Left lung (tissue), 10 donors: ENCODE data around the gene TCERG1. TPM values are rescaled to one million over a fixed set of nuclear protein-coding genes. Genes with fewer than 3 reads are reported as not detected.
"Not testable (repeated sequence)": the region's sequence is repeated elsewhere in the genome, so short reads cannot be mapped to it uniquely, and the experiment has no call there.

Experiments
- ATAC-seq: fragments of 200-7000 bp; cut with Tn5 transposase; one replicate; pipeline ENCODE4 v1.9.1; 2020; ENCODE audit warnings: moderate library complexity
- DNase-seq, 4 donors: peaks; one replicate each; pipeline ENCODE4 v3.0.0-alpha.2; 2013 to 2020
- H3K27ac ChIP-seq, 2 donors: fragments of 200-600 bp; sonication (generic) in 1 of 2; one replicate each; pipeline versions ENCODE4 v1.5.0 to v1.8.0; 2020 to 2021
- H3K27me3 ChIP-seq, 2 donors: fragments of 200-600 bp; sonication (generic) in 1 of 2; one replicate each; pipeline versions ENCODE4 v1.5.0 to v1.8.0; 2020 to 2021
- H3K36me3 ChIP-seq, 2 donors: fragments of 200-600 bp; sonication (generic) in 1 of 2; one replicate each; pipeline versions ENCODE4 v1.5.0 to v1.8.0; 2020 to 2021
- H3K4me1 ChIP-seq, 2 donors: fragments of 200-600 bp; one replicate each; pipeline ENCODE4 v1.8.0; 2021
- H3K4me3 ChIP-seq, 2 donors: fragments of 200-600 bp; sonication (generic) in 1 of 2; one replicate each; pipeline versions ENCODE4 v1.5.0 to v1.8.0; 2020 to 2021; ENCODE audit warnings: mild to moderate bottlenecking in 1 of 2
- H3K9me3 ChIP-seq, 2 donors: fragments of 200-600 bp; sonication (generic) in 1 of 2; one replicate each; pipeline versions ENCODE4 v1.5.0 to v1.8.0; 2020 to 2021
- intact Hi-C, 2 donors: fragments of 100-400 bp; cut with DNase I; formaldehyde crosslinking; loops; one replicate each; pipeline versions ENCODE4 v1.11.2 to v1.14.2; 2022
- polyA plus RNA-seq, 6 donors: library from polyadenylated mRNA; unstranded; fragments of 120-200 nt; gene quantifications; one replicate each; pipeline ENCODE4 v1.2.1, GENCODE V29; 2013; ENCODE audit not compliant: insufficient read length in 6 of 6
- total RNA-seq, 2 donors: library from RNA; stranded (reverse); fragmentation: NEBNext Ultra II Directional; extraction: Animal tissue kit (Norgen Biotek cat#: 25700); gene quantifications; one replicate each; pipeline ENCODE4 v1.2.1, GENCODE V29; 2021
- TF ChIP-seq, protein P1 (sequence below), 2 donors: fragments of 200-600 bp; sonication (generic) in 1 of 2; IDR thresholded peaks; one replicate each; pipeline versions ENCODE4 v1.5.0 to v1.8.0; 2021; ENCODE audit warnings: antibody characterized with exemption in 2 of 2
- donor health status: DM: no; HTN: yes; CAD: no.
- donor health status: DM: no; HTN: no; CAD: no.

The TCERG1 gene
- total and polyA plus RNA-seq, 8 donors: 34.0 to 163 (median 145) TPM

DNA sequence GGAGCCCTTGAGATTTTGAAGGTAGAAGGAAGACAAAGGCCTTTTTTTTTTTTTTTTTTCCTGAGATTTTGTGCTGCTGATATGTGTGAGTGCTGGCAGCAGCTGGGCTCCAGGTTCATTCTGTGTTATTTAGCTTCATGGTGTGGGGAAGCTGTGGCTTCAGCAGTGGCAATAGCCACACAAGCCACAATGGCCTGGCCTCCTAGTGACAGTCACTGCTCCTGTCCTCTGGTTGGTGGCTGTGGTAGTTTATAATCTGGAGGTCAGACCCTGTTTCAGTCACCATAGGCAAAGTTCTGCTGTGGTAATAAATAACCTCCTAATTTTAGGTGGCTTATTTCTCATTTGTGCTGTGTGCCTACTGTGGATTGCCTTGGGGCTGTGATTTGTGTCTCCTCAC, 97.1 kb downstream of the TCERG1 start:
- intact Hi-C loops: loop anchor here in 1 of 2 donors (10.0 kb wide), 1 partner anchor 421 kb away; no protein-coding TSS in a partner anchor
- Histone ChIP-seq H3K4me3 (no peak overlapping the region), H3K9me3 (no peaks in the 10 kb centered on the region), H3K27me3 (no peaks in the 10 kb centered on the region), H3K4me1 (no peaks in the 10 kb centered on the region), H3K27ac (no peak overlapping the region), H3K36me3 (no peaks in the 10 kb centered on the region)
- TF ChIP-seq, protein P1, sequence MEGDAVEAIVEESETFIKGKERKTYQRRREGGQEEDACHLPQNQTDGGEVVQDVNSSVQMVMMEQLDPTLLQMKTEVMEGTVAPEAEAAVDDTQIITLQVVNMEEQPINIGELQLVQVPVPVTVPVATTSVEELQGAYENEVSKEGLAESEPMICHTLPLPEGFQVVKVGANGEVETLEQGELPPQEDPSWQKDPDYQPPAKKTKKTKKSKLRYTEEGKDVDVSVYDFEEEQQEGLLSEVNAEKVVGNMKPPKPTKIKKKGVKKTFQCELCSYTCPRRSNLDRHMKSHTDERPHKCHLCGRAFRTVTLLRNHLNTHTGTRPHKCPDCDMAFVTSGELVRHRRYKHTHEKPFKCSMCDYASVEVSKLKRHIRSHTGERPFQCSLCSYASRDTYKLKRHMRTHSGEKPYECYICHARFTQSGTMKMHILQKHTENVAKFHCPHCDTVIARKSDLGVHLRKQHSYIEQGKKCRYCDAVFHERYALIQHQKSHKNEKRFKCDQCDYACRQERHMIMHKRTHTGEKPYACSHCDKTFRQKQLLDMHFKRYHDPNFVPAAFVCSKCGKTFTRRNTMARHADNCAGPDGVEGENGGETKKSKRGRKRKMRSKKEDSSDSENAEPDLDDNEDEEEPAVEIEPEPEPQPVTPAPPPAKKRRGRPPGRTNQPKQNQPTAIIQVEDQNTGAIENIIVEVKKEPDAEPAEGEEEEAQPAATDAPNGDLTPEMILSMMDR (IDR thresholded peaks at IDR 0.05): no peak
- DNase-seq (no peak), ATAC-seq (no peak)

DNA sequence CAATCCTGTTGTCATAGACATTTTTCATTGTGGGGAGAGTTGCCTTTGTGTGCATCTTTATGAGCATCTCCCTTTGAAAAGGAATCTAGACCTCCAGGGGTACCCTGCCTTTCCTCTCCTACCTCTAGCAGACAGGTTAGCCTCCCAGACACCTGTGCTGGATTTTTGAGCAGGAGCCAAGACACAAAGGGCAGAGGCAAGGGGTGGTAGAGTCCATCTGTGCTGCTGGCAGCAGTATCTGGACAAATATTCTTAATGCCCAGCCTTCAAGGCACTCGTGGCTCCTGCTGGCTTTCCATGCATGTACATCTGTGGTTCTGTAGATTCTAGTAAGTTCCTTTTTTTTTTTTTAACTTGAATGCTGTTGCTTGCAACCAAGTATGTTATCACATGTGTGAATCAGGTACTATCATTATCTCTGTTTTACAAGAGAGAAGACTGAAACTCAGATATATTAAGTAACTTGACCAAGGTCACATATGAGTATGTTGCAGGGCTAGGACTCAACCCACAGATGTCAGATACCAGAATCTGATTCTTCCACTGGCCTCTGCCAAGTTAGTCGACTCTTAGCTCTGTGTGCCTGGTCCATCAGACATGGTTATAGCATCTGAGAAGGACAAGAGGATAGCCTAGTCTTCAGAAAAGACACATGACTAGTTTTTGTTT, 101.8 kb downstream of the TCERG1 start:
- Histone ChIP-seq H3K9me3 (no peaks in the 10 kb centered on the region), H3K4me1 (no peaks in the 10 kb centered on the region), H3K27ac (no peak overlapping the region), H3K27me3 (no peaks in the 10 kb centered on the region), H3K4me3 (no peak overlapping the region), H3K36me3 (no peaks in the 10 kb centered on the region)
- intact Hi-C loops: loop anchor here in 1 of 2 donors (10.0 kb wide), 1 partner anchor 416 kb away; no protein-coding TSS in a partner anchor
- TF ChIP-seq, protein P1 (IDR thresholded peaks at IDR 0.05): no peak
- DNase-seq (no peak), ATAC-seq (no peak)

DNA sequence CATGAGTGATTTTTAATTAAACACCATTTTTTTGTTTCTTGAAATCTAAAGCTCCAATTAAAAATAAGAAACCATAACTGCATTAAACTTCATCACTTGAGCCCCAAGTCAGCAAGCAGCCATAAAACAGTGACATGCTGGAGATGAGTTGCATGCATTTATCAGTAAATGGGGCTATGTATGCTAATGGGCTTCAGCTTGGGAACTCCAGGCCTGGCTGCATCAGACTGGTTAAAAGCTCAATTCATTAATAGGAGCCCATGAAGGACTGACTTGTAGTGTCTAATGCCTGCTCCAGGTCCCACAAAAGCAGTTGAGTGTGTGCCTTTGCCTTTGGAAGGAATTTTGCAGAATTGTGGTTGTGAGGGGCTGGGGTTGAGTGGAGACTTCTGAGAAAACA, 102.5 kb downstream of the TCERG1 start:
- ATAC-seq (no peak), DNase-seq (no peak)
- TF ChIP-seq, protein P1 (IDR thresholded peaks at IDR 0.05): no peak
- no peaks in the 10 kb centered on the region for H3K36me3 ChIP-seq
- H3K4me3 ChIP-seq: no peak overlapping the region
- intact Hi-C loops: loop anchor here in 1 of 2 donors (10.0 kb wide), 1 partner anchor 415 kb away; no protein-coding TSS in a partner anchor
- H3K27me3 ChIP-seq: no peaks in the 10 kb centered on the region
- no peaks in the 10 kb centered on the region for H3K4me1 ChIP-seq
- no peak overlapping the region for H3K27ac ChIP-seq
- no peaks in the 10 kb centered on the region for H3K9me3 ChIP-seq

DNA sequence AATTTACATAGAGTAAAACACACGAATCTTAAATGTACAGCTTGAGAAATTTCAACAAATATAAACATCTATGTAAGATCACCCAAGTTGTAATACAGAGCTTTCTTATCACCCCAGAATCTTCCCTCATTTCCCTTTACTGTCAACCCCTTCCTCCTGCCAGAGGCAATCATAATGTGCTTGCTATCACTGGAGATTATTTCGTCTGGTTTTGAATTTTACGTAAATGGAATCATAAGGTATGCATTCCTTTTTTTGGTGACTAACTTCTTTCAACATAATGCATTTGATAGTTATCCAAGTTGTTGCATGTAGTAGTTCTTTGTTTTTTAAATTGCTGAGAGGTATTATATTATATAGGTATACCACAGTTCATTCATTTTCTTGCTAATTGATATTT, 106.3 kb downstream of the TCERG1 start:
- TF ChIP-seq, protein P1 (IDR thresholded peaks at IDR 0.05): no peak
- no peaks in the 10 kb centered on the region for H3K27me3 ChIP-seq
- no peak for ATAC-seq
- no peak overlapping the region for H3K27ac ChIP-seq
- no peaks in the 10 kb centered on the region for H3K36me3 ChIP-seq
- intact Hi-C loops: no loop called here
- H3K9me3 ChIP-seq: no peaks in the 10 kb centered on the region
- H3K4me3 ChIP-seq: no peak overlapping the region
- H3K4me1 ChIP-seq: no peaks in the 10 kb centered on the region
- no peak for DNase-seq

DNA sequence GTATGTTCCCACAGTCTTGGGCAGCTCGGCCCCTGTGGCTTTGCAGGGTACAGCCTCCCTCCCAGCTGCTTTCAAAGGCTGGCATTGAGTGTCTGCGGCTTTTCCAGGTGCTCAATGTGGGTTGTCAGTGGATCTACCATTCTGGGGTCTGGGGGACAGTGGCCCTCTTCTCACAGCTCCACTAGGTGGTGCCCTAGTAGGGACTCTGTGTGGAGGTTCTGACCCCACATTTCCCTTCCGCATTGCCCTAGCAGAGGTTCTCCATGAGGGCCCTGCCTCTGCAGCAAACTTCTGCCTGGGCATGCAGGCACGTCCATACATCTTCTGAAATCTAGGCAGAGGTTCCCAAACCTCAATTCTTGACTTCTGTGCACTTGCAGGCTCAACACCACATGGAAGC, 109.8 kb downstream of the TCERG1 start:
- H3K4me1 ChIP-seq, DNase-seq, H3K27me3 ChIP-seq, H3K27ac ChIP-seq, H3K36me3 ChIP-seq, intact Hi-C loops, H3K4me3 ChIP-seq, ATAC-seq, H3K9me3 ChIP-seq: not testable (repeated sequence)
